GM12865 (cell line): ENCODE results near the gene CEACAM5.
A peak's percentile ranks its signal among the peaks of the same experiment; 100 is the strongest.
"Not testable (repeated sequence)": the region's sequence is repeated elsewhere in the genome, so short reads cannot be mapped to it uniquely, and the experiment has no call there.

Source experiments
- DNase-seq: peaks from one replicate; pipeline ENCODE4 v3.0.0; 2010; ENCODE audit warnings: low read depth
- H3K4me3 ChIP-seq: 2 replicates; pipeline ENCODE4 v1.5.1; 2011; ENCODE audit warnings: mild to moderate bottlenecking, low read depth, low read length, control low read depth
- TF ChIP-seq, protein P1 (sequence below): IDR thresholded peaks from 2 replicates; pipeline ENCODE4 v1.5.1; 2011; ENCODE audit warnings: low read length, control low read depth, low read depth, inconsistent platforms; ENCODE audit not compliant: insufficient read depth; ENCODE audit errors: missing control alignments

CEACAM5 gene

DNA sequence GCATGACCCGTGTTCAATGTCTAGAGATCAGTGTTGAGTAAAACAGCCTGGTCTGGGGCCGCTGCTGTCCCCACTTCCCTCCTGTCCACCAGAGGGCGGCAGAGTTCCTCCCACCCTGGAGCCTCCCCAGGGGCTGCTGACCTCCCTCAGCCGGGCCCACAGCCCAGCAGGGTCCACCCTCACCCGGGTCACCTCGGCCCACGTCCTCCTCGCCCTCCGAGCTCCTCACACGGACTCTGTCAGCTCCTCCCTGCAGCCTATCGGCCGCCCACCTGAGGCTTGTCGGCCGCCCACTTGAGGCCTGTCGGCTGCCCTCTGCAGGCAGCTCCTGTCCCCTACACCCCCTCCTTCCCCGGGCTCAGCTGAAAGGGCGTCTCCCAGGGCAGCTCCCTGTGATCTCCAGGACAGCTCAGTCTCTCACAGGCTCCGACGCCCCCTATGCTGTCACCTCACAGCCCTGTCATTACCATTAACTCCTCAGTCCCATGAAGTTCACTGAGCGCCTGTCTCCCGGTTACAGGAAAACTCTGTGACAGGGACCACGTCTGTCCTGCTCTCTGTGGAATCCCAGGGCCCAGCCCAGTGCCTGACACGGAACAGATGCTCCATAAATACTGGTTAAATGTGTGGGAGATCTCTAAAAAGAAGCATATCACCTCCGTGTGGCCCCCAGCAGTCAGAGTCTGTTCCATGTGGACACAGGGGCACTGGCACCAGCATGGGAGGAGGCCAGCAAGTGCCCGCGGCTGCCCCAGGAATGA lies 1.5 kb upstream of the CEACAM5 start:
- H3K4me3 ChIP-seq = no peak overlapping the region
- DNase-seq = peak; percentile 67
- TF ChIP-seq, protein P1, sequence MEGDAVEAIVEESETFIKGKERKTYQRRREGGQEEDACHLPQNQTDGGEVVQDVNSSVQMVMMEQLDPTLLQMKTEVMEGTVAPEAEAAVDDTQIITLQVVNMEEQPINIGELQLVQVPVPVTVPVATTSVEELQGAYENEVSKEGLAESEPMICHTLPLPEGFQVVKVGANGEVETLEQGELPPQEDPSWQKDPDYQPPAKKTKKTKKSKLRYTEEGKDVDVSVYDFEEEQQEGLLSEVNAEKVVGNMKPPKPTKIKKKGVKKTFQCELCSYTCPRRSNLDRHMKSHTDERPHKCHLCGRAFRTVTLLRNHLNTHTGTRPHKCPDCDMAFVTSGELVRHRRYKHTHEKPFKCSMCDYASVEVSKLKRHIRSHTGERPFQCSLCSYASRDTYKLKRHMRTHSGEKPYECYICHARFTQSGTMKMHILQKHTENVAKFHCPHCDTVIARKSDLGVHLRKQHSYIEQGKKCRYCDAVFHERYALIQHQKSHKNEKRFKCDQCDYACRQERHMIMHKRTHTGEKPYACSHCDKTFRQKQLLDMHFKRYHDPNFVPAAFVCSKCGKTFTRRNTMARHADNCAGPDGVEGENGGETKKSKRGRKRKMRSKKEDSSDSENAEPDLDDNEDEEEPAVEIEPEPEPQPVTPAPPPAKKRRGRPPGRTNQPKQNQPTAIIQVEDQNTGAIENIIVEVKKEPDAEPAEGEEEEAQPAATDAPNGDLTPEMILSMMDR = peak; percentile 90

DNA sequence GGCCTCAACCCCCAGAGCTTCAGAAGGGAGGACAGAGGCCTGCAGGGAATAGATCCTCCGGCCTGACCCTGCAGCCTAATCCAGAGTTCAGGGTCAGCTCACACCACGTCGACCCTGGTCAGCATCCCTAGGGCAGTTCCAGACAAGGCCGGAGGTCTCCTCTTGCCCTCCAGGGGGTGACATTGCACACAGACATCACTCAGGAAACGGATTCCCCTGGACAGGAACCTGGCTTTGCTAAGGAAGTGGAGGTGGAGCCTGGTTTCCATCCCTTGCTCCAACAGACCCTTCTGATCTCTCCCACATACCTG lies 969 bp upstream of the CEACAM5 start:
- no peak overlapping the region for H3K4me3 ChIP-seq
- no peak for DNase-seq
- TF ChIP-seq, protein P1 = peak; percentile 9

DNA sequence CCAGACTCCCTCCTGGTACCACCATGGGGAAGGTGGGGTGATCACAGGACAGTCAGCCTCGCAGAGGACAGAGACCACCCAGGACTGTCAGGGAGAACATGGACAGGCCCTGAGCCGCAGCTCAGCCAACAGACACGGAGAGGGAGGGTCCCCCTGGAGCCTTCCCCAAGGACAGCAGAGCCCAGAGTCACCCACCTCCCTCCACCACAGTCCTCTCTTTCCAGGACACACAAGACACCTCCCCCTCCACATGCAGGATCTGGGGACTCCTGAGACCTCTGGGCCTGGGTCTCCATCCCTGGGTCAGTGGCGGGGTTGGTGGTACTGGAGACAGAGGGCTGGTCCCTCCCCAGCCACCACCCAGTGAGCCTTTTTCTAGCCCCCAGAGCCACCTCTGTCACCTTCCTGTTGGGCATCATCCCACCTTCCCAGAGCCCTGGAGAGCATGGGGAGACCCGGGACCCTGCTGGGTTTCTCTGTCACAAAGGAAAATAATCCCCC lies 505 bp upstream of the CEACAM5 start:
- TF ChIP-seq, protein P1 = no peak
- no peak overlapping the region for H3K4me3 ChIP-seq
- DNase-seq = no peak

DNA sequence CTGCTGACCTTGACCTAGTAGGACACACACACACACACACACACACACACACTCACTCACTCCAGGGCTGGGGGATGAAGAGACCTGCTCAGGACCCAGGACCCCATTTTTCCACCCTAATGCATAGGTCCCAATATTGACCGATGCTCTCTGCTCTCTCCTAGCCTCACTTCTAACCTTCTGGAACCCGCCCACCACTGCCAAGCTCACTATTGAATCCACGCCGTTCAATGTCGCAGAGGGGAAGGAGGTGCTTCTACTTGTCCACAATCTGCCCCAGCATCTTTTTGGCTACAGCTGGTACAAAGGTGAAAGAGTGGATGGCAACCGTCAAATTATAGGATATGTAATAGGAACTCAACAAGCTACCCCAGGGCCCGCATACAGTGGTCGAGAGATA lies 1.1 kb downstream of the CEACAM5 start:
- not testable (repeated sequence) for H3K4me3 ChIP-seq, DNase-seq

DNA sequence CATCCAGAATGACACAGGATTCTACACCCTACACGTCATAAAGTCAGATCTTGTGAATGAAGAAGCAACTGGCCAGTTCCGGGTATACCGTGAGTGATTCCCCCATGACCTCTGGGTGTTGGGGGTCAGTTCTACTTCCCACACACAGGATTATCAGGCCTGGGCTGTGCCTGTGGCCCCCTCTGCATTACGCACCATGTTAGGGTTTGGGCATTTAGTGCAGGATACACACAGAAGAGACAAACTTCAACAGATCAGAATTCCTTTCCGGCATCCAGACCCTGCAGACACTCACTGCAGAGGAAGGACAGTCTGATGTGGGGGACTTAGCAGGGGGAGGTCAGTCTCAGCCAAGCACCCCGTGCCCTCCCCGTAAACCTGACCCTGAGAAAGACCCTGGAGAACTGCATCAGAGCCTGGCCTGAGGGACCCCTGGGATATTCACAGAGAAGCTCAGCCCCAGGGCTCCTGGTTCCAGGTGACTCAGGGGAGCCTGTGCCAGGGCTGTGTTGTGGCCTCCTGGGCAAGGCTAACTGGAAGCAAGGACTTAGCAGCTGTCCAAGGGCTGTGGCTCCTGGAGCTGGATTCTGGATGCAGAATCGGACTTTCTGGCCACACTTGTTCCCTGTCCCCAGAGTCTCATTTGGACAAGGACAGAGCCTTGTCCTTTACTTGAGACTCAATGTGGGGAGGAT lies 1.7 kb downstream of the CEACAM5 start:
- H3K4me3 ChIP-seq = no peak overlapping the region
- TF ChIP-seq, protein P1 = no peak
- DNase-seq = no peak

DNA sequence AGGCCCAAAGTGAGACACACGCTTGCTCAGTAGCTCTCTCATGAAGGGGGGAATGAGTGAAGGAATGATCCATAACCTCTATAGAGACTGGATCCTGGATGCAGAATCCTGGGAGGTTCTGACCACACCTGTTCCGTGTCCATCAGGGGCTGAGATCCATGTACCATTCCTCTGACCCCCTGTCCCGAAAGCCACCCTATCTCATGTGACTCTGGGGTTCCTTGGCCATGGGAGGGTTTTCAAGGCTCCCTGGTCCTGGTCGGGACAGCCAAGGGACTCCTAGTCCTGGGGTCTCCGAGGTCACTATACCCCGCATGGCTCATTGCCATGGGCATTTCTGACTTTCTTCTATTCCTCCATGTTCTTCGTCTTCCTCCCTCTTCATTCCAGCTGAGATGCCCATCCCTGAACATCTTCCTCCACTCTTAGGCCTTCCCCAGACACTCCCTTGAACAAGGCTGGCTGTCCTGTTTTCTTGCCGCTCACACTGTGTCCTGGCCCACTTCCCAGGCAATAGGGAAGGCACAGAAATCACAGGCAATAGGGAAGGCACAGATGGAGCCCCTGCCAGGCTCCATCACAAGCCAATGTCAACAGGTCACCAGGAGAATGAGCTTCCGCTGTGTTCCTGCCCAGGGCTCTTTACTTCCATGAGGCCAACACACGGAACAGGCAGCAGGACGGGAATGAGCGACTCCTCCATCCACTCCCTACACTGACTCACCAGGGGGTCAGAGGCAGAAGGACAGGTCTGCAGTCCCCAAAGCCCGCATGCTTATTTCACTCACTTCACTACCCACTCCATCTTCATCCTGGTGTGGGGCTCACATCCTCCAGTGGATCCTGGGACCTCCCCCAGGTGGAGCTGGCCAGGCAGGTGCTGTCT lies 3.2 kb downstream of the CEACAM5 start:
- TF ChIP-seq, protein P1 = no peak
- no peak for DNase-seq
- H3K4me3 ChIP-seq = no peak overlapping the region

DNA sequence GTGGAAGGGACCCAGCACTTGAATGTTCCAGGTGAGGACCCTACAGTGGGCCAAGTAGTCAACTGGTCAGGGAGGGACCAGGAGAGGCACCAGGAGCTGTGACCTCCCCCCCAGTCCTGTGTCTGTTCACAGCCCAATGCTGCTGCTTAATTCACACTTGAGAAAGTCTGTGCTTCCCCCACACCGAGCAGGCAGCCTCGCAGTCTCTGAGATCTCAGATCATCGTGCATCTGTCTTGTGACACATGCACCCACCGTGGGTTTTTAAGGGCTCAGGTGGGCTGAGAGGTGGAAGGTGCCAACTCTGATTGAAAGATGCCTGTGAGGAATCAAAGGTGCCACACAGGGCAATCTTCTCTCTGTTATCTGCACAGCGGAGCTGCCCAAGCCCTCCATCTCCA lies 6.2 kb downstream of the CEACAM5 start:
- TF ChIP-seq, protein P1 = no peak
- no peak overlapping the region for H3K4me3 ChIP-seq
- DNase-seq = no peak
